WTC11 (cell line): ENCODE data around the gene CASKIN2.

Source experiments
- CREB1 ChIP-seq: sonication (generic); formaldehyde crosslinking; IDR thresholded peaks from 2 replicates; pipeline ENCODE4 v1.8.0; 2023; ENCODE audit warnings: mild to moderate bottlenecking, missing genetic modification reagents
- GABPB1 ChIP-seq: sonication (generic); formaldehyde crosslinking; IDR thresholded peaks from 2 replicates; pipeline ENCODE4 v1.8.1; 2023; ENCODE audit warnings: mild to moderate bottlenecking, missing genetic modification reagents
- MAX ChIP-seq: sonication (generic); formaldehyde crosslinking; IDR thresholded peaks from 2 replicates; pipeline ENCODE4 v1.8.0; 2022; ENCODE audit warnings: mild to moderate bottlenecking, missing genetic modification reagents
- RELA ChIP-seq: sonication (generic); formaldehyde crosslinking; IDR thresholded peaks from 2 replicates; pipeline ENCODE4 v1.8.1; 2022; ENCODE audit warnings: missing genetic modification reagents, mild to moderate bottlenecking, borderline replicate concordance
- TEAD4 ChIP-seq: sonication (generic); formaldehyde crosslinking; IDR thresholded peaks from 2 replicates; pipeline ENCODE4 v1.8.0; 2022; ENCODE audit warnings: mild to moderate bottlenecking, missing genetic modification reagents
- USF1 ChIP-seq: sonication (generic); formaldehyde crosslinking; IDR thresholded peaks from 2 replicates; pipeline ENCODE4 v1.8.0; 2022; ENCODE audit warnings: mild to moderate bottlenecking, missing genetic modification reagents
- ZBTB43 ChIP-seq: sonication (generic); formaldehyde crosslinking; IDR thresholded peaks from 2 replicates; pipeline ENCODE4 v1.8.1; 2023; ENCODE audit warnings: mild to moderate bottlenecking, missing genetic modification reagents
- TF ChIP-seq, protein P1 (sequence below): fragments of 200-600 bp; IDR thresholded peaks from 2 replicates; pipeline ENCODE4 v1.8.0; 2022; ENCODE audit warnings: antibody characterized with exemption
- TF ChIP-seq, protein P2 (sequence below): sonication (generic); formaldehyde crosslinking; IDR thresholded peaks from 2 replicates; pipeline ENCODE4 v1.8.1; 2022; ENCODE audit warnings: low read depth, missing genetic modification reagents, borderline replicate concordance

- TF ChIP-seq, protein P1, sequence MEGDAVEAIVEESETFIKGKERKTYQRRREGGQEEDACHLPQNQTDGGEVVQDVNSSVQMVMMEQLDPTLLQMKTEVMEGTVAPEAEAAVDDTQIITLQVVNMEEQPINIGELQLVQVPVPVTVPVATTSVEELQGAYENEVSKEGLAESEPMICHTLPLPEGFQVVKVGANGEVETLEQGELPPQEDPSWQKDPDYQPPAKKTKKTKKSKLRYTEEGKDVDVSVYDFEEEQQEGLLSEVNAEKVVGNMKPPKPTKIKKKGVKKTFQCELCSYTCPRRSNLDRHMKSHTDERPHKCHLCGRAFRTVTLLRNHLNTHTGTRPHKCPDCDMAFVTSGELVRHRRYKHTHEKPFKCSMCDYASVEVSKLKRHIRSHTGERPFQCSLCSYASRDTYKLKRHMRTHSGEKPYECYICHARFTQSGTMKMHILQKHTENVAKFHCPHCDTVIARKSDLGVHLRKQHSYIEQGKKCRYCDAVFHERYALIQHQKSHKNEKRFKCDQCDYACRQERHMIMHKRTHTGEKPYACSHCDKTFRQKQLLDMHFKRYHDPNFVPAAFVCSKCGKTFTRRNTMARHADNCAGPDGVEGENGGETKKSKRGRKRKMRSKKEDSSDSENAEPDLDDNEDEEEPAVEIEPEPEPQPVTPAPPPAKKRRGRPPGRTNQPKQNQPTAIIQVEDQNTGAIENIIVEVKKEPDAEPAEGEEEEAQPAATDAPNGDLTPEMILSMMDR: no peak
- TF ChIP-seq MAX (CRISPR knock-in tag) (no peak), CREB1 (CRISPR knock-in tag) (no peak), ZBTB43 (CRISPR knock-in tag) (no peak), TEAD4 (no peak), GABPB1 (no peak), USF1 (no peak), RELA (CRISPR knock-in tag) (no peak)
- TF ChIP-seq, protein P2, sequence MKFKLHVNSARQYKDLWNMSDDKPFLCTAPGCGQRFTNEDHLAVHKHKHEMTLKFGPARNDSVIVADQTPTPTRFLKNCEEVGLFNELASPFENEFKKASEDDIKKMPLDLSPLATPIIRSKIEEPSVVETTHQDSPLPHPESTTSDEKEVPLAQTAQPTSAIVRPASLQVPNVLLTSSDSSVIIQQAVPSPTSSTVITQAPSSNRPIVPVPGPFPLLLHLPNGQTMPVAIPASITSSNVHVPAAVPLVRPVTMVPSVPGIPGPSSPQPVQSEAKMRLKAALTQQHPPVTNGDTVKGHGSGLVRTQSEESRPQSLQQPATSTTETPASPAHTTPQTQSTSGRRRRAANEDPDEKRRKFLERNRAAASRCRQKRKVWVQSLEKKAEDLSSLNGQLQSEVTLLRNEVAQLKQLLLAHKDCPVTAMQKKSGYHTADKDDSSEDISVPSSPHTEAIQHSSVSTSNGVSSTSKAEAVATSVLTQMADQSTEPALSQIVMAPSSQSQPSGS (CRISPR knock-in tag): no peak
Measured at GRCh38 chr17:75490953-75491649, 24.2 kb downstream of the CASKIN2 start.
